Measurements from ENCODE around the gene SLC7A8. TPM values are rescaled to one million over a fixed set of nuclear protein-coding genes. Genes with fewer than 3 reads are reported as not detected.

SLC7A8 gene
- total RNA-seq, 1 donor from 2014 or later = 56.5 TPM

- Mint-ChIP-seq H3K36me3 (peaks cover 21% of the 10 kb centered on the region), H3K27ac (no peak overlapping the region), H3K27me3 (ENCODE audit: insufficient read depth, low read depth) (no peaks in the 10 kb centered on the region), H3K4me1 (peaks cover 10% of the 10 kb centered on the region), H3K4me3 (no peak overlapping the region), H3K9me3 (no peaks in the 10 kb centered on the region)
- TF ChIP-seq, protein P1, sequence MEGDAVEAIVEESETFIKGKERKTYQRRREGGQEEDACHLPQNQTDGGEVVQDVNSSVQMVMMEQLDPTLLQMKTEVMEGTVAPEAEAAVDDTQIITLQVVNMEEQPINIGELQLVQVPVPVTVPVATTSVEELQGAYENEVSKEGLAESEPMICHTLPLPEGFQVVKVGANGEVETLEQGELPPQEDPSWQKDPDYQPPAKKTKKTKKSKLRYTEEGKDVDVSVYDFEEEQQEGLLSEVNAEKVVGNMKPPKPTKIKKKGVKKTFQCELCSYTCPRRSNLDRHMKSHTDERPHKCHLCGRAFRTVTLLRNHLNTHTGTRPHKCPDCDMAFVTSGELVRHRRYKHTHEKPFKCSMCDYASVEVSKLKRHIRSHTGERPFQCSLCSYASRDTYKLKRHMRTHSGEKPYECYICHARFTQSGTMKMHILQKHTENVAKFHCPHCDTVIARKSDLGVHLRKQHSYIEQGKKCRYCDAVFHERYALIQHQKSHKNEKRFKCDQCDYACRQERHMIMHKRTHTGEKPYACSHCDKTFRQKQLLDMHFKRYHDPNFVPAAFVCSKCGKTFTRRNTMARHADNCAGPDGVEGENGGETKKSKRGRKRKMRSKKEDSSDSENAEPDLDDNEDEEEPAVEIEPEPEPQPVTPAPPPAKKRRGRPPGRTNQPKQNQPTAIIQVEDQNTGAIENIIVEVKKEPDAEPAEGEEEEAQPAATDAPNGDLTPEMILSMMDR (IDR thresholded peaks at IDR 0.05) = no peak
- no peak for TF ChIP-seq EZH2 (IDR thresholded peaks at IDR 0.05)
- no peak for TF ChIP-seq EZH2phosphoT487 (IDR thresholded peaks at IDR 0.05)
- peaks cover 34% of the 10 kb centered on the region for H3F3A ChIP-seq (ENCODE audit: low read depth)
- no peaks in the 10 kb centered on the region for H3K27me3 ChIP-seq
- no peak overlapping the region for H3K4me2 ChIP-seq
- peaks cover 57% of the 10 kb centered on the region for H4K20me1 ChIP-seq (ENCODE audit: low read depth)
- H3K4me3 ChIP-seq = no peak overlapping the region
- peaks cover 84% of the 10 kb centered on the region for H3K79me2 ChIP-seq (ENCODE audit: low read depth)
- no peak overlapping the region for H3K9ac ChIP-seq
- DNase-seq (ENCODE audit: low spot score) = no peak
- no peaks in the 10 kb centered on the region for H3K9me3 ChIP-seq (ENCODE audit: low read depth)
- H3K27ac ChIP-seq = no peak overlapping the region
- H3K36me3 ChIP-seq = peaks cover 34% of the 10 kb centered on the region
- H3K4me1 ChIP-seq = peaks cover 14% of the 10 kb centered on the region
- no peak overlapping the region for H2AFZ ChIP-seq (replicated peaks)
These were observed 91.9 kb downstream of the SLC7A8 start for GRCh38 chr14:23091294-23092225.

- no peak overlapping the region for H3K4me3 Mint-ChIP-seq
- H3K9me3 ChIP-seq (ENCODE audit: low read depth) = no peaks in the 10 kb centered on the region
- H3K9me3 Mint-ChIP-seq = no peaks in the 10 kb centered on the region
- peaks cover 41% of the 10 kb centered on the region for H3K36me3 ChIP-seq
- no peak overlapping the region for H3K9ac ChIP-seq
- no peak overlapping the region for H3K27ac ChIP-seq
- H3K4me1 ChIP-seq = peaks cover 14% of the 10 kb centered on the region
- H3K4me2 ChIP-seq = no peak overlapping the region
- no peak for DNase-seq (ENCODE audit: low spot score)
- H3K4me1 Mint-ChIP-seq = peaks cover 8% of the 10 kb centered on the region
- H3K27me3 Mint-ChIP-seq (ENCODE audit: insufficient read depth, low read depth) = no peaks in the 10 kb centered on the region
- peaks cover 64% of the 10 kb centered on the region for H4K20me1 ChIP-seq (ENCODE audit: low read depth)
- H3K36me3 Mint-ChIP-seq = peaks cover 21% of the 10 kb centered on the region
- H3F3A ChIP-seq (ENCODE audit: low read depth) = peaks cover 31% of the 10 kb centered on the region
- H3K27me3 ChIP-seq = no peaks in the 10 kb centered on the region
- TF ChIP-seq, protein P1 (IDR thresholded peaks at IDR 0.05) = no peak
- TF ChIP-seq EZH2phosphoT487 (IDR thresholded peaks at IDR 0.05) (no peak), EZH2 (IDR thresholded peaks at IDR 0.05) (no peak)
- H3K79me2 ChIP-seq (ENCODE audit: low read depth) = peaks cover 77% of the 10 kb centered on the region
- no peak overlapping the region for H3K27ac Mint-ChIP-seq
- H2AFZ ChIP-seq (replicated peaks) = no peak overlapping the region
- H3K4me3 ChIP-seq = no peak overlapping the region
These were observed 93.2 kb downstream of the SLC7A8 start for GRCh38 chr14:23090254-23090636.

GRCh38 chr14:23089498-23090253 is 93.8 kb downstream of the SLC7A8 start:
- no peak for TF ChIP-seq EZH2 (IDR thresholded peaks at IDR 0.05)
- TF ChIP-seq EZH2phosphoT487 (IDR thresholded peaks at IDR 0.05) = no peak
- TF ChIP-seq, protein P1 (IDR thresholded peaks at IDR 0.05) = no peak
- peaks cover 23% of the 10 kb centered on the region for H3K36me3 Mint-ChIP-seq
- H3F3A ChIP-seq (ENCODE audit: low read depth) = peaks cover 30% of the 10 kb centered on the region
- no peaks in the 10 kb centered on the region for H3K9me3 Mint-ChIP-seq
- no peak overlapping the region for H3K4me3 ChIP-seq
- H4K20me1 ChIP-seq (ENCODE audit: low read depth) = peaks cover 70% of the 10 kb centered on the region
- no peak overlapping the region for H3K4me2 ChIP-seq
- no peak overlapping the region for H3K27ac Mint-ChIP-seq
- no peak for DNase-seq (ENCODE audit: low spot score)
- peaks cover 79% of the 10 kb centered on the region for H3K79me2 ChIP-seq (ENCODE audit: low read depth)
- H3K27ac ChIP-seq = no peak overlapping the region
- H3K36me3 ChIP-seq = peaks cover 44% of the 10 kb centered on the region
- H3K4me1 ChIP-seq = peaks cover 14% of the 10 kb centered on the region
- H3K4me3 Mint-ChIP-seq = no peak overlapping the region
- H3K27me3 ChIP-seq = no peaks in the 10 kb centered on the region
- no peak overlapping the region for H2AFZ ChIP-seq (replicated peaks)
- H3K4me1 Mint-ChIP-seq = peaks cover 8% of the 10 kb centered on the region
- H3K9ac ChIP-seq = no peak overlapping the region
- H3K27me3 Mint-ChIP-seq (ENCODE audit: insufficient read depth, low read depth) = no peaks in the 10 kb centered on the region
- no peaks in the 10 kb centered on the region for H3K9me3 ChIP-seq (ENCODE audit: low read depth)

Data from neural progenitor cell (in vitro differentiated cells).